Esophagus squamous epithelium (tissue), 4 donors: ENCODE measurements around the gene ADORA2A.

Source experiments
- CTCF ChIP-seq, 6 experiments: fragments of 450-650 bp in 4 of 6; fragments of 200-600 bp in 2 of 6; sonication (generic) in 2 of 6; IDR thresholded peaks; one replicate each; pipeline ENCODE4 v1.5.1; 2016 to 2019; ENCODE audit warnings: antibody characterized with exemption in 6 of 6, mild to moderate bottlenecking in 4 of 6, moderate library complexity in 4 of 6
- POLR2A ChIP-seq, 4 donors: fragments of 450-650 bp; IDR thresholded peaks; one replicate each; pipeline ENCODE4 v1.6.1; 2017; ENCODE audit warnings: antibody characterized with exemption in 4 of 4, mild to moderate bottlenecking in 4 of 4, moderate library complexity in 3 of 4

- TF ChIP-seq POLR2A (IDR thresholded peaks at IDR 0.05) (no peak), CTCF (IDR thresholded peaks at IDR 0.05) (no peak)
Measured at GRCh38 chr22:24413271-24413670, 14.1 kb upstream of the ADORA2A start.
